ENCODE data around the gene ADARB2.

The ADARB2 gene

GRCh38 chr10:1534820-1535219, 202.5 kb downstream of the ADARB2 start:
- no peak for DNase-seq (ENCODE audit: low read depth, low spot score)
- ChIA-PET CTCF (no interaction called here), POLR2A (no interaction called here)
- TF ChIP-seq CTCF (IDR thresholded peaks at IDR 0.05; ENCODE audit: insufficient read depth, low read length, missing control alignments) = no peak
- no peak overlapping the region for H3K4me3 ChIP-seq (ENCODE audit: low read depth, low read length)

- TF ChIP-seq CTCF (IDR thresholded peaks at IDR 0.05; ENCODE audit: insufficient read depth, low read length, missing control alignments) = no peak
- POLR2A ChIA-PET = no interaction called here
- CTCF ChIA-PET = no interaction called here
- no peak overlapping the region for H3K4me3 ChIP-seq (ENCODE audit: low read depth, low read length)
- no peak for DNase-seq (ENCODE audit: low read depth, low spot score)
Observed at GRCh38 chr10:1532636-1533035, 204.7 kb downstream of the ADARB2 start.

GRCh38 chr10:1531883-1532597, 205.3 kb downstream of the ADARB2 start:
- DNase-seq (ENCODE audit: low read depth, low spot score) = no peak
- no peak for TF ChIP-seq CTCF (IDR thresholded peaks at IDR 0.05; ENCODE audit: insufficient read depth, low read length, missing control alignments)
- ChIA-PET POLR2A (no interaction called here), CTCF (no interaction called here)
- no peak overlapping the region for H3K4me3 ChIP-seq (ENCODE audit: low read depth, low read length)

GRCh38 chr10:1530871-1531517, 206.3 kb downstream of the ADARB2 start:
- no peak overlapping the region for H3K4me3 ChIP-seq (ENCODE audit: low read depth, low read length)
- no peak for TF ChIP-seq CTCF (IDR thresholded peaks at IDR 0.05; ENCODE audit: insufficient read depth, low read length, missing control alignments)
- no peak for DNase-seq (ENCODE audit: low read depth, low spot score)
- CTCF ChIA-PET = no interaction called here
- POLR2A ChIA-PET = no interaction called here

GRCh38 chr10:1529806-1530413, 207.4 kb downstream of the ADARB2 start:
- H3K4me3 ChIP-seq (ENCODE audit: low read depth, low read length) = no peak overlapping the region
- no peak for TF ChIP-seq CTCF (IDR thresholded peaks at IDR 0.05; ENCODE audit: insufficient read depth, low read length, missing control alignments)
- ChIA-PET CTCF (no interaction called here), POLR2A (no interaction called here)
- no peak for DNase-seq (ENCODE audit: low read depth, low spot score)

GRCh38 chr10:1527951-1528350, 209.4 kb downstream of the ADARB2 start:
- no peak for TF ChIP-seq CTCF (IDR thresholded peaks at IDR 0.05; ENCODE audit: insufficient read depth, low read length, missing control alignments)
- ChIA-PET POLR2A (no interaction called here), CTCF (no interaction called here)
- no peak overlapping the region for H3K4me3 ChIP-seq (ENCODE audit: low read depth, low read length)
- DNase-seq (ENCODE audit: low read depth, low spot score) = no peak

All from AG04449 (cell line).